Lower leg skin (tissue), 4 donors: ENCODE measurements around the gene FAM184A. TPM values are rescaled to one million over a fixed set of nuclear protein-coding genes. Genes with fewer than 3 reads are reported as not detected.

Experiments used
- DNase-seq, 2 donors: peaks; one replicate each; pipeline ENCODE4 v3.0.0-alpha.2; 2019; ENCODE audit warnings: low spot score in 2 of 2
- H3K4me3 ChIP-seq: fragments of 200-600 bp; sonication (generic); 2 replicates; pipeline ENCODE4 v1.5.1; 2017; ENCODE audit warnings: mild to moderate bottlenecking, low read depth; ENCODE audit not compliant: poor library complexity, severe bottlenecking
- POLR2A ChIP-seq, 2 donors: fragments of 450-650 bp; IDR thresholded peaks; one replicate each; pipeline ENCODE4 v1.6.1; 2016 to 2017; ENCODE audit warnings: antibody characterized with exemption in 2 of 2, mild to moderate bottlenecking in 1 of 2, moderate library complexity in 1 of 2
- WGBS, 2 donors: methylation state at CpG; one replicate each; pipeline ENCODE4 v1.1.5; 2018; 5-methylcytosine and 5-hydroxymethylcytosine counted together
- intact Hi-C: fragments of 100-400 bp; cut with DNase I; formaldehyde crosslinking; loops from one replicate; pipeline ENCODE4 v1.15.0; 2023; ENCODE audit warnings: low total_unique reads
- total RNA-seq, 4 donors: library from RNA; depleted of rRNA; stranded (reverse); fragments of >200 nt; gene quantifications; one replicate each; pipeline ENCODE4 v1.1.0, GENCODE V29; 2016
- TF ChIP-seq, protein P1 (sequence below), 3 donors: fragments of 450-650 bp; IDR thresholded peaks; one replicate each; pipeline ENCODE4 v1.5.1; 2016; ENCODE audit warnings: antibody characterized with exemption in 3 of 3, mild to moderate bottlenecking in 3 of 3, moderate library complexity in 2 of 3

The FAM184A gene
- total RNA-seq, 4 donors from 2014 or later, result 0.57 to 3.4 (median 1.4) TPM

- peak within 1 kb of the TSS; percentile 93 for H3K4me3 ChIP-seq
- DNase-seq, result peak; percentile 78 to 97
- intact Hi-C loops, result no loop called here
- WGBS, 2 donors, result 0 to 1% methylated on average over 62 to 75 of the region's 95 CpGs
- no peak for TF ChIP-seq POLR2A (IDR thresholded peaks at IDR 0.05)
- TF ChIP-seq, protein P1, sequence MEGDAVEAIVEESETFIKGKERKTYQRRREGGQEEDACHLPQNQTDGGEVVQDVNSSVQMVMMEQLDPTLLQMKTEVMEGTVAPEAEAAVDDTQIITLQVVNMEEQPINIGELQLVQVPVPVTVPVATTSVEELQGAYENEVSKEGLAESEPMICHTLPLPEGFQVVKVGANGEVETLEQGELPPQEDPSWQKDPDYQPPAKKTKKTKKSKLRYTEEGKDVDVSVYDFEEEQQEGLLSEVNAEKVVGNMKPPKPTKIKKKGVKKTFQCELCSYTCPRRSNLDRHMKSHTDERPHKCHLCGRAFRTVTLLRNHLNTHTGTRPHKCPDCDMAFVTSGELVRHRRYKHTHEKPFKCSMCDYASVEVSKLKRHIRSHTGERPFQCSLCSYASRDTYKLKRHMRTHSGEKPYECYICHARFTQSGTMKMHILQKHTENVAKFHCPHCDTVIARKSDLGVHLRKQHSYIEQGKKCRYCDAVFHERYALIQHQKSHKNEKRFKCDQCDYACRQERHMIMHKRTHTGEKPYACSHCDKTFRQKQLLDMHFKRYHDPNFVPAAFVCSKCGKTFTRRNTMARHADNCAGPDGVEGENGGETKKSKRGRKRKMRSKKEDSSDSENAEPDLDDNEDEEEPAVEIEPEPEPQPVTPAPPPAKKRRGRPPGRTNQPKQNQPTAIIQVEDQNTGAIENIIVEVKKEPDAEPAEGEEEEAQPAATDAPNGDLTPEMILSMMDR (IDR thresholded peaks at IDR 0.05), result no peak
These were observed 143.8 kb downstream of the FAM184A start, which contains the start of gene MCM9 for GRCh38 chr6:118934461-118935330. TSS of gene MCM9 (minus strand) at chr6:118935159. CDS start at chr6:118931723, 3,436 bp downstream.

DNA sequence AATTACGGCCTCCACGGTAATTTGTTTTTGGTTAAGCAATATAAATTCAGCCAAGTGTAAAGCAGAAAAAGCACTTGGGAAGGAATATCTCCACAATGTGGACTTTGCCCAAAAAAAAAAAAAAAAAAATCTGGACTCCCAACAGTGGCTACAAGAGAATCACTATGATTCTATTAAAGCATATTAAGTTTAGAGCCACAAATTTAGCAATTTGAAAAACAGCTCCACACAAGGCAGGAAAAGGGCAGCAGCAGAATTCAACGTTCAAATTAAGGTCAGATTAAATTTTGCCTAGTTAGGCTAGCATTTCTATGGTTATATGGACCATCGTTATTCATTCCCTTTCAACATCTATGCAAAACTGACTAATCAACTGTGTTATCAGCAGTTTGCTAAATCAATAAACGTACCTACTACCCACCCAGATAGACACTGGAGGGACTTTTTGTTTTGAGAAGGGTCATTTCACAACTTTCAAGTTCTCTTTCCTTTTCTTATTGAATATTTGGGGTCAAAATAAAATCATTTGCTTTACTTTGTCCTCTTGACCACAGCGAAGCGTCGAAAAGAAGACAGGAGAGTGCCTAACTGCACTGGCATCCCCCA lies 144.5 kb downstream of the FAM184A start:
- no peak for DNase-seq
- TF ChIP-seq, protein P1 (IDR thresholded peaks at IDR 0.05), result no peak
- TF ChIP-seq POLR2A (IDR thresholded peaks at IDR 0.05), result no peak
- intact Hi-C loops, result no loop called here
- H3K4me3 ChIP-seq, result peak overlapping the region; percentile 93
- WGBS, 2 donors, result 26 to 30% methylated on average over 8 of the region's 8 CpGs

DNA sequence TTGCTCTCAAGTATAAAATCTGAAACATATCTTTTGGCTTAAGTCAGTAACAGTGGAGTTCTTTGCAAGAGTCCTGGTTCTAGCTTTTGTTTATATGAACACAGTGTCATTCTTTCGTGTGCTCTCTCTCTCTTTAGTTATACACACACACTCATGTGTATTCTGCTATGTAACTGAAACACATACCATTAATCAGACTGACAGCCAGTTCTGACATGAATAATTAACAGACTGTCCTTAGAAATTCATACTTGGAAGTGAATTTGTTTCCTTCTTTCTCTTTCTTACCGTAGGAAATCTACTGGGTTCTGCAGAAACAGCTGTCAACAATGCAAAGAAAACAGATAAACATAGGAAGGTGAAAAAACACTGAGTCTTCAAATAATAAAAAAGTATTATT lies 146.0 kb downstream of the FAM184A start:
- intact Hi-C loops, result no loop called here
- H3K4me3 ChIP-seq, result no peak overlapping the region
- DNase-seq, result no peak
- TF ChIP-seq POLR2A (IDR thresholded peaks at IDR 0.05), result no peak
- TF ChIP-seq, protein P1 (IDR thresholded peaks at IDR 0.05), result no peak
- WGBS, 2 donors, result 55 to 67% methylated on average over 2 of the region's 2 CpGs

DNA sequence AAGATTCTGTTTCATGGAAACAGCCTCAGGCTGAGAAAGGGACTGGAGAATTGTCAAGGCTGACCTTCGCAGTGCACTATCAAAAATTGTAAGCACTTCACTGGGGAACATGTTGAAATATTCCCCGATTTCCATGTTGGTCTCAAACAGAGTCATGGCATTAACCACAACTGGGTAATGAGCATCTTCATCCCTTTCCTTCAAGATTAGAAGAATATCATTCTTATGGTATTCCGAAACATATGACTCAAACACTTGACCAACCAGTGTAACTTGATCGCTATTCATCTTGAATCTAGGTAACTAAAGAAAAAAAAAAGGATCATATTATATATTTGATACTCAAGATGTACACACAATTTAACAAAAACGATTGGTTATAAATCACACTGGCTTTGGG lies 147.0 kb downstream of the FAM184A start:
- WGBS, 2 donors, result 88 to 89% methylated on average over 5 of the region's 5 CpGs
- TF ChIP-seq POLR2A (IDR thresholded peaks at IDR 0.05), result no peak
- TF ChIP-seq, protein P1 (IDR thresholded peaks at IDR 0.05), result no peak
- DNase-seq, result no peak
- H3K4me3 ChIP-seq, result no peak overlapping the region
- intact Hi-C loops, result no loop called here

GRCh38 chr6:118930680-118931079 lies 147.8 kb downstream of the FAM184A start:
- TF ChIP-seq, protein P1 (IDR thresholded peaks at IDR 0.05), result no peak
- no peak for TF ChIP-seq POLR2A (IDR thresholded peaks at IDR 0.05)
- whole genome bisulfite sequencing, 2 donors, result 91 to 97% methylated on average over 3 of the region's 3 CpGs
- no peak for DNase-seq
- intact Hi-C loops, result no loop called here
- no peak overlapping the region for H3K4me3 ChIP-seq
